ENCODE data around the gene GABARAP.

GABARAP gene

DNA sequence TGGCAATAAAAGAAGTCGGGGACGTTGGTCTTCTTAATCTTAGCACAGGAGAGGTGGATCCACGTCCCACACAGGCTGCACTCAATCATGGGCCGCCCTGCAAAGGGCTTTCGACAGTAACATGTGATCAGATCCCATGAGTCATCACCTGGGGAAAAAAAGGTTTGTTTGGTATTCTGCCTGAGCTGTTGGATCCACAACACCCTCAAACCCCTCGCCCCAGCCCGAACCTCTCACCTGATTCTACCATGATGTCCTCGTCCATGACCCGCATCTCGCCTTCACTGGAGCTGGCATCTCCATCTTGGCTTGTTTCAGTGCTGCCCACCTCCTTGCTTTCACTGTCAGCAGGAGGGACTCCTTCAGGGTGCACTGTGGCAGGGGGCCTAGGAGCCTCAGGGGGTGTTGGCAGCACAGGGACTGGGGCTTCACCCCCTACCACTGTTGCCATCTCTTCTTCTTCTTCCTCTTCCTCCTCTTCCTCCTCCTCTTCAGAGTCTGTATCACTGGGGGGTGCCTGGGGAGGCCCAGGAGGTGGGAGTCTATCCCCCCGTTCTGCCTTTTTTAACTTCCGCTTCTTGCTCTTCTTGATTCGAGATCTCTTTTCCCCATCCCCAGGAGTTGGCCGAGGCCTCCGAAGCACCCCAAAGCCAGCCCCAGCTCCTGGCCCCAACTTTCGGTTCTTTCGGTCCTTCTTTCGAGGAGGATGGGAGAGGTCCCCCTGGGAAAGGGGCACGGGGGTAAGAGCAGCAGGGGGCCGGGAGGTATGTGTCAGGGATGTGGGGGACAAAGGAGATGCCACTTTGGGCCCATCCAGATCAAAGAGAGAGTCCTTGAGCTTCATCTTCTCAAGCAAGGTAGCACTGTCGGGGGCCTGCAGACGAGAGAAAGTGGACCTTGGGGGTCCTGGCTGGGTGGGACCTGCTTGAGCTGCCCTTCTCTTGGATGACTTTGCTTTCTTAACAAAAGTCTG lies 6.3 kb downstream of the GABARAP start:
- Histone ChIP-seq H3K4me1 (ENCODE audit: control insufficient read depth in 1 of 2, insufficient read depth in 1 of 2, low read depth in 1 of 2, low read length in 1 of 2) (peaks cover 56% of the 10 kb centered on the region in 2 experiments), H3K36me3 (peaks cover 43% of the 10 kb centered on the region), H3K27me3 (no peaks in the 10 kb centered on the region), H3K27ac (peak overlapping the region; percentile 99), H3K9me3 (no peaks in the 10 kb centered on the region), H3K4me3 (ENCODE audit: low read depth in 1 of 2, low read length in 1 of 2) (no peak overlapping the region)
- TF ChIP-seq, protein P1, sequence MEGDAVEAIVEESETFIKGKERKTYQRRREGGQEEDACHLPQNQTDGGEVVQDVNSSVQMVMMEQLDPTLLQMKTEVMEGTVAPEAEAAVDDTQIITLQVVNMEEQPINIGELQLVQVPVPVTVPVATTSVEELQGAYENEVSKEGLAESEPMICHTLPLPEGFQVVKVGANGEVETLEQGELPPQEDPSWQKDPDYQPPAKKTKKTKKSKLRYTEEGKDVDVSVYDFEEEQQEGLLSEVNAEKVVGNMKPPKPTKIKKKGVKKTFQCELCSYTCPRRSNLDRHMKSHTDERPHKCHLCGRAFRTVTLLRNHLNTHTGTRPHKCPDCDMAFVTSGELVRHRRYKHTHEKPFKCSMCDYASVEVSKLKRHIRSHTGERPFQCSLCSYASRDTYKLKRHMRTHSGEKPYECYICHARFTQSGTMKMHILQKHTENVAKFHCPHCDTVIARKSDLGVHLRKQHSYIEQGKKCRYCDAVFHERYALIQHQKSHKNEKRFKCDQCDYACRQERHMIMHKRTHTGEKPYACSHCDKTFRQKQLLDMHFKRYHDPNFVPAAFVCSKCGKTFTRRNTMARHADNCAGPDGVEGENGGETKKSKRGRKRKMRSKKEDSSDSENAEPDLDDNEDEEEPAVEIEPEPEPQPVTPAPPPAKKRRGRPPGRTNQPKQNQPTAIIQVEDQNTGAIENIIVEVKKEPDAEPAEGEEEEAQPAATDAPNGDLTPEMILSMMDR (IDR thresholded peaks at IDR 0.05): no peak

DNA sequence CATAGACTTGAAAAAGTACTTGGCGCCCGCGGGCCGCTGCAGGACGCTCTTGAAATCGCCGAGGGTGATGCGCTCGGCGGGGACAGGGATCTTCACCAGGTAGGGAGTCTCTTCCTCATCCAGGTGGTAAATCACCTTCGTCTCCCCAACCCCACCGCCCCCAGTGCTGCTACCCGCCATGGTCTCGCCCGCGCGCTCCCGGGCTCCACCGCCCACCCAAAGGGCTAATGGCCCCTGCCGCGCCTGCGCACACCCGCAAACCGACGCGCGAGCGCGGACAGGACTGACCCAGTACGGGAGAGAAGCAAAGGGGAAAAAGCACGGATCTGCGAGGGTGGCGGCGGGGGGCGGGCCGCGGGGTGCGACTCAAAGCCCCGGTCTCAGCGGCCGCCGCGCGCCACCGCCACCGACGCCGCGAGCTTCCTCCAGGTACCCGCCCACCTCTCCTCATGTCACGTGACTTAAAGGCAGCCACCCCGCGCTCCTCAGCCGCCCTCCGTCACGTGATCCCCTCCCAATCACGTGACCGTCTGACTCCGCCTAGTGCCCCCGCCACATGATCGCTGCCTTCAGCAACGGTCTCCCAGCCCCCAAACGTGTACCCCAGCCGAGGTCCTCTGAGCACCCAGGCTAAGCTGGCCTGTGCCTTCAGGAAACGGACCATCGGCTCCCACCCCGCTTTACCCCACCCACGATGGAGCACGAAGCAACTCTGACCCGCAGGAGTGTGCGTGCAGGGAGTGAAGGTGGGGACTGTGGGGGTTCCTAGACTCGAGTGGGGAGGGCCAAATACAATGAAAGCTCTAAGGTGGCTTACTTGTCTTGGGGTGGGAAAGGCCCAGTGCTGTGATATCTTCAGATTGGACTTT lies 7.9 kb downstream of the GABARAP start, which contains the start of gene DVL2:
Gene DVL2 (minus strand): TSS at position 435 of the 869 bp plus-strand sequence. CDS start 255 bp downstream, at position 180.
- H3K36me3 ChIP-seq: peaks cover 39% of the 10 kb centered on the region
- H3K27me3 ChIP-seq: no peaks in the 10 kb centered on the region
- TF ChIP-seq, protein P1 (IDR thresholded peaks at IDR 0.05): peak; percentile 35
- peak within 1 kb of the TSS; percentile 93 to 100 for H3K4me3 ChIP-seq (ENCODE audit: low read depth in 1 of 2, low read length in 1 of 2)
- H3K4me1 ChIP-seq (ENCODE audit: control insufficient read depth in 1 of 2, insufficient read depth in 1 of 2, low read depth in 1 of 2, low read length in 1 of 2): peaks cover 41 to 42% of the 10 kb centered on the region in 2 experiments
- peak within 1 kb of the TSS; percentile 79 for H3K27ac ChIP-seq
- no peaks in the 10 kb centered on the region for H3K9me3 ChIP-seq

DNA sequence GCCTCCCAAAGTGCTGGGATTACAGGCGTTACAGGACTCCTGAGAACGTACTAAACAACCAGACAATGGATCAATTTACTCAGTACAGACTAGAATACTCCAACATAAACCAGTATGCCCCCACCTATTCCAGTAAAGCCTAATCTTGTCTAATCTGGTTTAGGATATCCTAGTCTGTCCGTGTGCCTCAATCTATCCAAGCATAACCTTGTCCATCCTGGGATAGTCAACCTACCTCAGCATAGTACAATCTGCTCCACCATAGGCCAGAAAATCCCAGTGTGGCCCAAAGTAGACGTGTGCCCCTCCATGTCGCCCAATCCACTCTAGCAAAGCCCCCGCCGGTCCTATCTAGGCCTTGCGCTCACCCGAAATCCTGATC lies 8.6 kb downstream of the GABARAP start:
- H3K27ac ChIP-seq: peak overlapping the region; percentile 79
- no peaks in the 10 kb centered on the region for H3K27me3 ChIP-seq
- peak overlapping the region; percentile 93 to 100 for H3K4me3 ChIP-seq (ENCODE audit: low read depth in 1 of 2, low read length in 1 of 2)
- peaks cover 40% of the 10 kb centered on the region for H3K36me3 ChIP-seq
- H3K4me1 ChIP-seq (ENCODE audit: control insufficient read depth in 1 of 2, insufficient read depth in 1 of 2, low read depth in 1 of 2, low read length in 1 of 2): peaks cover 41 to 42% of the 10 kb centered on the region in 2 experiments
- TF ChIP-seq, protein P1 (IDR thresholded peaks at IDR 0.05): no peak
- H3K9me3 ChIP-seq: no peaks in the 10 kb centered on the region

DNA sequence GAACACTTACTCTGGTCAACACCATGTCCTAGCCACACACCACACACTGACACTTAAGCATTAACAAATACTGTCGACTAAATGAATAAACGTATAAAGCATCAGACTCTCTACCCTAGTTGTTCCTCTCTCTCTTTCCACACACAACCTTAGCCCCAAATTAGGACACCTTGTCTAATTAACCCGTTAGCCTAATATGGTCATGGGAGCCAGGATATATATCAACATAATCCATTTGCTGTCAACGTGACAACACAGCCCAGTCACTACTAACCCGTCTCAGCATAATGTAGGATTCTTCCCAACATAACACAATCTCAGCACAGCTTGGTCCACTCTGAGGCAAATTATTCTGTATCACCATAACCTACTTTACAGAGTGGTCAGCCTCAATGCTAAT lies 10.1 kb downstream of the GABARAP start:
- Histone ChIP-seq H3K36me3 (peaks cover 43% of the 10 kb centered on the region), H3K27me3 (no peaks in the 10 kb centered on the region), H3K27ac (no peak overlapping the region), H3K4me3 (ENCODE audit: low read depth in 1 of 2, low read length in 1 of 2) (no peak overlapping the region), H3K4me1 (ENCODE audit: control insufficient read depth in 1 of 2, insufficient read depth in 1 of 2, low read depth in 1 of 2, low read length in 1 of 2) (peaks cover 33 to 35% of the 10 kb centered on the region in 2 experiments), H3K9me3 (no peaks in the 10 kb centered on the region)
- TF ChIP-seq, protein P1 (IDR thresholded peaks at IDR 0.05): no peak

DNA sequence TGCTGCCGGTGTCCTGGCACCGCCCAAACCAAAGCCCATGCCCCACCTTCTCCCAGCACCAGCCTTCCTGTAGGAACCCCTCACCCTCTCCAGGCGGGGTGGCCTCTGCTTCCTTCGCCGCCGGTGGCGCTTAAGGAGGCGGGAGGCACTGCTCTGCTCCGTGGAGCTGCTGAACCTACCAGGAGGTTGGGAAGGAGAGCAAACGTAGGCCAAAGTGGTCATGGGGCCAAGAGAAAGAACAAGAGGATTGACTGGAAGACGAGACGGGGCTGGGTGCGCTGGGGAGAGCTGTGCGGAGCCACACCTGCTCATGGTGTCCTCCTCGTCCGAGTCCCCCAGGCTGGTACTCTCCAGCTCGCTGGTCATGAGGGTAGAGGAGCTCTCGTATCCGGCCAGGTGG lies 12.7 kb downstream of the GABARAP start:
- peaks cover 41% of the 10 kb centered on the region for H3K36me3 ChIP-seq
- TF ChIP-seq, protein P1 (IDR thresholded peaks at IDR 0.05): no peak
- no peak overlapping the region for H3K4me3 ChIP-seq (ENCODE audit: low read depth in 1 of 2, low read length in 1 of 2)
- no peaks in the 10 kb centered on the region for H3K9me3 ChIP-seq
- H3K27ac ChIP-seq: no peak overlapping the region
- peaks cover 13 to 15% of the 10 kb centered on the region in 2 experiments for H3K4me1 ChIP-seq (ENCODE audit: control insufficient read depth in 1 of 2, insufficient read depth in 1 of 2, low read depth in 1 of 2, low read length in 1 of 2)
- H3K27me3 ChIP-seq: no peaks in the 10 kb centered on the region

Measured in neutrophil (primary cell).